Skin of body (tissue), 2 donors: ENCODE results near the gene C3orf22. TPM values are rescaled to one million over a fixed set of nuclear protein-coding genes. Genes with fewer than 3 reads are reported as not detected.

Experiments used
- DNase-seq: peaks from one replicate; lab custom pipeline; 2025; lab: John Stamatoyannopoulos, UW
- total RNA-seq: library from RNA; depleted of rRNA; stranded (reverse); fragments of >200 nt; gene quantifications from one replicate; pipeline ENCODE4 v1.2.3, GENCODE V29; 2014

Gene C3orf22
- total RNA-seq, 1 donor from 2014 or later = not detected

DNA sequence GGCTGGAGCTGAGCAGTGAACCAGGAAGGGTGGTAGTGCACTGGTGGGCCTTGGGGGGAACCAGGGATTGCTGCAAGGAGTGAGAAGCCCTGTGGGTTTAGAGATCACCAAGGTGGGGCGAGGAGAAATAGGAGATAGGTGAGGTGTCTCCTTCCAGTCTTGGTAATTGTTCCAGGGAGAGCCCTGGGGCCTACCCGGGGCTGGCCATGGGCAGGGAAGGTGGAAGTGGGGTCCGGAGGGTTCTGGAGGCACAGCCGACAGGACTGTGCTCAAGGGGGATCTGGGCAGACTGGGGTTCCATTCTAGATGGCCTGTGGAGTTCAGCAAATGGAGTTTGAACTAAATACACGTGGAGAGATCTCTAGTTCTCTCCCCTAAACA, 30.3 kb downstream of the C3orf22 start:
- no peak for DNase-seq

- no peak for DNase-seq
These were observed 31.1 kb downstream of the C3orf22 start for GRCh38 chr3:126527455-126528211.

- DNase-seq = no peak
These were observed 31.7 kb downstream of the C3orf22 start for GRCh38 chr3:126527006-126527405.

DNA sequence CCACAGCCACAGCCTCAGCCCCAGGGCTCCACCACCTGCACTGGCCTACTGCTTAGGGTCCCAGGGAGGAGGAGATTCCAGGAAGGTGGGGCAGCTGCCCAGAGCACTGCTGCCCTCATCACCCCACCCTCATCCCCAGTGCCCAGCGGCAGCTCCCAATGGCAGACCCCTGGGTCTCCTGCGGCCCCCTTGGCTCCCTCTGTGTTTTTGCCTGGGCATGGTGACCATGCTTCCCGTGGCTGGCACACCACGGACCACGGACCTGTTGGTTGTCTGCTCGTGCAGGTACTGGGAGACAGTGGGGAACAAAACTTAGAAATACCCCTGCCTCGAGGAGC, 32.1 kb downstream of the C3orf22 start:
- DNase-seq = no peak

- no peak for DNase-seq
These were observed 32.7 kb downstream of the C3orf22 start for GRCh38 chr3:126525853-126526667.

- no peak for DNase-seq
These were observed 33.5 kb downstream of the C3orf22 start for GRCh38 chr3:126525091-126525852.

GRCh38 chr3:126524429-126524988, 34.2 kb downstream of the C3orf22 start:
- DNase-seq = no peak

DNA sequence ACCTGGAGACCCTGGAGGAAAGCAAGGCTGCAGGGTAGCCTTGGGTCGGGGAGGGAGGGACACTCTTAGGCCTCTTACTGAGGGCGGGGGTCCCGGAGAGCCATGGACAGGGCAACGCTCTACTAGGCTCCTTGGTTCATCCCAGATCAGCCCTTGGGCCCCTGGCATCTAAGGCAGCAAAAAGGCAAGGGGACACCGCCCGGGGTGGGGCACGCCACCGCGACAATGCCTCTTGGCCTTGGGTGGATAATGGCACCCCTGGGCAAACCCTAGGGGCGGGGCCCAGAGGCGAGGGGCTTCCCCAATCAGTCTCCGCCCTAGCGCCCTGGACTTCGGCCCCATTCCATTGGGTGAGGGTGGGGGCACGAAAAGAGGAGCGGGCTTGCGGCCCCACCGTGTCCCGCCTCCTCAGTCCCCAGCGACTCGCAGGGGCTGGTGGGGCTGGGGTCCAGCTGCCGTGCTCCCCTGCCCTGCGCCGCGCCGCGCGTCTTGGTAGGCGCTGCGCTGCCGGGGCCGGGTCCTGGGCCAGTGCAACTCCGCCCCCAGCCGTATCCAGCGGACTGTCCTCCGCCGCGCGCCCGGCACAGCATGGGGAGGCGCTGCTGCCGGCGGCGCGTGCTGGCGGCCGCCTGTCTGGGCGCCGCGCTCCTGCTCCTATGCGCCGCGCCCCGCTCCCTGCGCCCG, 34.8 kb downstream of the C3orf22 start, which contains the start of gene CHST13:
TSS of gene CHST13 (plus strand) at position 411 of the 684 bp plus-strand sequence. CDS start at position 589, 178 bp downstream.
- DNase-seq = no peak

DNA sequence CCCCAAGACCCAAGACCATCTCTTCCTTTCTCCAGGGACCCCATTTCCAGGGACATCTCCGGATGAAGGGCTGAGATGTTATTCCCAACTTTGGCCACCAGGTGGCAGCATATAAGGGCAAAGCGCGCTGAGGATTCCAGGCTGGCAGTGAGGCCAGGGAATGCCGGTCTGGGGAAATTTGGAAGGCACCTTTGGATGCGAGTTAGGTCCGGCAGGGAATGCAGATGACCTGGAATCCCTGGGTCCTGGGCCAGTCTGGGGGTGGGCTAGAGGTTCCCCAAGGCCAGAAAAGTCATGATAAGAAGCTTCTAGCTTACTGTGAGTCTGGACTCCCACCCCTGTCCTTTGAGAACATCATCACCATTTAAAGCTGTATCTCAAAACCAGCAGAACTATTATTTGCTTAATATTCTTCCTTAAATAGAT, 36.4 kb downstream of the C3orf22 start:
- DNase-seq = peak; percentile 15

DNA sequence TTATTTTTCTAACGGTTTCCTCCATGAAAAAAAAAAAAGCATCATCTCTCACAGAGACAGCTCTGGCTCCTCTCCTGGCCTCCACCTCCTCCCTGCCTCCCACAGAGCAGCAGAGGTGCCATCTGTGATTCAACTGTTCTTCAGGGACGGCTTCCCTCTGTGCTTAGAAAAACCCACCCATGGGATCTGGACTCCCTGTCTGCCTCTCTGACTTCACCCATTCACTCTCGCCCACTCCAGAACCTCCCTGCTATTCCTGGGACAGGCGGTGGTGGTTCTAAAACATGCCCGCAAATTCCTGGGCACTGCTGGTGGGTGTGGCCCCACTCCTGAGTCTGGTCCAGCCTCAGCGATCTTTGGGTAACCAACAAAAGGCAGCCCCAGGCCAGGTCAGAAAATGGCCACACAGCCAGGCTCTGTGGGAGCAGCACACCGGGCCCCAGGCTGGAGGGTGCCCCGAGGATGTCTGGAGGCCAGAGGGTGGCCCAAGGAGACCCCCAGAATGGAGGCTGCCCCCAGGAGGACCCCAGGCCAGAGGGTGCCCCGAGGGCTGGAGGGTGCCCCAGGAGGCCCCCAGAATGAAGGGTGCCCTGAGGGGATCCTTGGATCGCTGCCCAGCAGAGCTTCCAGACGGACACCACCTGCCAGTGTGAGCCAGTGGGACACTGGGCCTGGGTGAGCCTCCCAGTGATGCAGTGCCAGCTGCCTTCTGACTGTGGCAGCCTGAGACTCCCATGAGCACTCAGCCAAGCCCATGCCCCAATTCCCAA, 37.4 kb downstream of the C3orf22 start:
- DNase-seq = no peak

DNA sequence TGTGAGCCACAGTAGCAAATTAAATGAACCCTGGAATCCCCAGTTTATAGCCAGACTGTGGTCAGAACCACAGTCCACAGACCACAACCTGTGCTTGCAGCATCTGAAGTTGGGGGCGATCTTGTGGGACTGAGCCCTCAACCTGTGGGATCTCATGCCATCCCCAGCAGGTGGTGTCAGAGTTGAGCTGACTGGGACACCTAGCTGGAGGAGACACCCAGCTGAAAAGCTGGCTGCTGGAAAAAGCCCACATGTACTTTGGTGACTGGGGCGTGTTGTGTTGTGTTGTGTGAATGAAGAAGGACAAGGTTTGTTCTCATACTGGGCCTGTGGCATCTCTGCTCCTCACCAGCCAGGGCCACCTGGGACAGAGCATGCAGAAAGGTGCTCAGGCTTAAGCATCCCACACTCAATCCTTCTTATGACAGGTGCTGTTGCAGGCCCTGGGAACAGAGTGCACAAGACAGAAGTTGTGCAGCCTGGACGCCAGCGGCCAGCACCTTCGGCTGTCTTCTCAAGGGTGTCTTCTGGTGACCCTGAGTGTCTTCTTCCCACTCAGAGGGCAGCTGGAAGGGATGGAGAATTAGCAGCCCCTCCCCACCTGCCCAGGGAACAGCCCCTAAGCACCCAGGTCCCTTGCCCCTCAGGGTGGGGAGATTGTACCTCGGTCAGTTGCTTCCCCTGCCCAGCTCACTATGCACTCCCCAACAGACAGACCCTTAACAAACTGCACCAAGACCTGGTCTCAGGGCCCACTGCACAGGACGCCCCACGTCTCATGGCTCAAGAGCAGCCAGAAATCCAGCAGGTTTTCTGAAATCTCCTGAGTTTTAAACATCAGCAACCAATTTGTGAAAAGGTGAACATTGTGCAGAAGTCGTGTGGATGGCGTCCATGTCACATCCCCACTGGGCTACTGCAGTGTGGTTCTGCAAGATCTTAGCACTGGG, 39.0 kb downstream of the C3orf22 start:
- no peak for DNase-seq

DNA sequence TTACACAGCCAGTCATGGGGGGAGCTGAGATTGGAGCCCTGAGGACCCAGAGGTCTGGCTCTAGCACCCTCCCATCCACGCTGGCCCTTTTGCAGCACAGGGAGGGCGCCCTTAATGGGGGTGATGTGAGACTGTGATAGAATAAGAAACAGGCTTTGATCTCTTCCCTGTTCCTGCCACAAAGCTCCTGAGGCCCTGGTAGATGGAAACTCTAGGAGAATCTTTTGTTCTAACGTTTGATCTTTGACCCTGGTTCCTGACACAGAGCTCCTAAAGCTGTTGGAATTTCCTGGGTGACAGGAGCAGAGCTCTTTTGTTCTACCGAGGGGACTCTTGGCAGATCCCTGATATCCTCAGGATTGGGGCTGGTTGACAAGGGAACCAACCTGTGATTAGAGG, 40.0 kb downstream of the C3orf22 start:
- no peak for DNase-seq

GRCh38 chr3:126517986-126518778, 40.5 kb downstream of the C3orf22 start:
- no peak for DNase-seq

DNA sequence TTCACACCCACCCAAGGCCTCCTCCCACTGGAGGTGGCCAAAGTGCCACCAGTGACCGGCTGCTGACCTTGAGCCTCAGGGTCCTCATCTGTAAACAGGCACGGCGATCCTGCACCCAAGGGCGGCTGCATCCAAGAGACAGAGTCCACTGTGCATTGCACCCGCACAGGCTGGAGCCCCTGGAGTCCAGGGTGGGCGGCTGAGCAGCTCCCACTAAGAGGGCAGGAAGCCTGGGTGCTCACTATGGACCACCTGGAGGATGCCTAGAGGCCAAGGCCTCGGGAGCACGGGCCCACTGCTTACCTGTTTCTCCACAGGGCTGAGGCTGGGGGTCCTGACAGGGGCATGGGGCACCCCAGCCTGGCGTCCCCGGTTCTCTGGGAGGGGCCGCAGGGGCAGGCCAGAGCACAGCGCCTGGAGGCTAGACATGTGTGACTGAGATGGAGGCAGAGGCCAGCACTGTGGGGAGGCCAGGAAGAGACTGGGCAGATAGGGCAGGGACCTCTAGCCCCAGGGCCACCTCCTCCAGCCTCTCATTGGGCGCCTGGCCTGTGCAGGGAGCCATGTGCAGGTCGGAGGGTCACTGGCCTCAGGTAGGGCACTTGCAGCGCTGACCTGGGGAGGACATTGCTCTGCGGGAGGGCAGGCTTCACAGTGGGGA, 41.3 kb downstream of the C3orf22 start, which contains the start of gene UROC1:
TSS of gene UROC1 (minus strand) at position 483 of the 661 bp plus-strand sequence. CDS start at position 429, 54 bp downstream.
- DNase-seq = no peak

DNA sequence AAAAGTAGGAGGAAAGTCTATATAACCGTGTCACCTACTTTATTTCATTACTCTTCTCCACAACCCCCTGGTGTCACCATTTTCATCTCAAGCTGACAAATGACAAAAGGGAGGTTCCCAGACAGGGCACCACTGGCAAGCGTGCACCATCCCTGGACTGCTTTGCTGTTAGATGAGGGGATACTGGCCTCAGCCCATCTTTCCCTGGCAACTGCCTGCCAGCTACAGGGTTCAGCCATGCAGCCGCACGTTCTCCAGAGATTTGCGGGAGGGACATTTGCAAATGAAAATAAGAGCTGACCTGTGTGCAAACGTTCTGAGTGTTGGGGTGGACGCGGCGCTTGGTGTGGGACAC, 41.8 kb downstream of the C3orf22 start:
- DNase-seq = no peak

DNA sequence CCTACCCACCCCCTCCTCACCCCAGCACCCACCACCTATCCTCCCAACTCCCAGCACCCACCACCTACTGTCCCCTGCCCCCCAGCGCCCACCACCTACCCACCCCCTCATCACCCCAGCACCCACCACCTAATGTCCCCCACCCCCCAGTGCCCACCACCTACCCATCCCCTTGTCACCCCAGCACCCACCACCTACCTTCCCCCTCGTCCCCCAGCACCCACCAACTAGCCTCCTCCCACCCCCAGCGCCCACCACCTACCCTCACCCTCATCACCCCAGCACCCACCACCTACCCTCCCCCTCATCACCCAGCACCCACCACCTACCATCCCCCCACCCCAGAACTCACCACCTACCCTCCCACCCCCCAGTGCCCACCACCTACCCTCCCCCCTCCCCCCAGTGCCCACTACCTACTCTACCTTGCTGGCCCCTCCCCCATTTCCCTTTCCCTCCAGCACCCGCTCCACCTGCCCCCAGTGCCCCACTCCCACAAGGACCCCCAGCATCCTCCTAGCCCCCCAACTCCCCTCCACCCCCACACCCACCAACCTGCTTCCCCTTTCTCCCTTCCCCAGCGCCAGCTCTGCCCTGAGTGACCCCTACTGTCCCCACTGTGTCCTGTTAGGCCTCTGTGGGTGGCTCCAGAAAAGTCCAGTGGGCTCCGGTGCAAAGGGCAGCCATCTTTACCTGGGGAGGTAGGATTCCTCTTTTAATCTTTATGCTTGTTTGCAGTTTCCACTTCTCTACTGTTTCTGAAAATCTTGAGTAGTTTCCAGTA, 42.4 kb downstream of the C3orf22 start:
- DNase-seq = no peak
